ENCODE measurements around the gene TRIM67. TPM values are rescaled to one million over a fixed set of nuclear protein-coding genes. Genes with fewer than 3 reads are reported as not detected.
A peak's percentile ranks its signal among the peaks of the same experiment; 100 is the strongest.

The TRIM67 gene
- total and polyA plus RNA-seq, 2 of the 4 experiments (the other 2 are of a cell fraction), result not detected

- H3K4me1 ChIP-seq (ENCODE audit: control insufficient read depth, insufficient read depth, low read length), result no peaks in the 10 kb centered on the region
- peak; percentile 78 for DNase-seq
- WGBS, 2 experiments (ENCODE audit: extremely low coverage in 2 of 2, insufficient read length in 1 of 2), result 1% methylated on average over 20 of the region's 51 CpGs; no CpG with 5 or more reads in 1 of the 2 experiments
- intact Hi-C loops (cut with micrococcal nuclease), result loop anchor here (1.0 to 5.0 kb wide), 3 partner anchors 94 to 363 kb away; partner anchors contain the start of gene EGLN1
- H2BK5ac ChIP-seq (ENCODE audit: low read depth, low read length, poor library complexity, severe bottlenecking), result peak within 1 kb of the TSS; percentile 81
- peak within 1 kb of the TSS; percentile 71 for H3K4me3 ChIP-seq (ENCODE audit: insufficient read depth, low read depth, low read length)
- peak within 1 kb of the TSS; percentile 92 for H3K9ac ChIP-seq (ENCODE audit: low read depth, low read length)
- H3K18ac ChIP-seq (ENCODE audit: low read depth, low read length), result peak within 1 kb of the TSS; percentile 40
- dilution Hi-C loops (cut with HindIII; ENCODE audit: low sequenced_read_pairs, unreplicated experiment), result no loop called here
- TF ChIP-seq MAFK (IDR thresholded peaks at IDR 0.05; ENCODE audit: low read depth, low read length) (no peak), MXI1 (IDR thresholded peaks at IDR 0.05; ENCODE audit: borderline replicate concordance, low read depth, low read length) (peak; percentile 81; the same call in 1 of the 2 replicates), CEBPB (IDR thresholded peaks at IDR 0.05; ENCODE audit: low read depth, low read length) (no peak), NFE2L2 (IDR thresholded peaks at IDR 0.05; ENCODE audit: low read depth, low read length) (no peak), BHLHE40 (IDR thresholded peaks at IDR 0.05; ENCODE audit: low read depth, low read length) (peak; percentile 21; the same call in 1 of the 2 replicates), RCOR1 (IDR thresholded peaks at IDR 0.05; ENCODE audit: insufficient replicate concordance, low read length) (no peak), POLR2A (IDR thresholded peaks at IDR 0.05; ENCODE audit: low read depth, low read length) (peak; percentile 78; the same call in 1 of the 2 replicates), RFX5 (IDR thresholded peaks at IDR 0.05; ENCODE audit: low read depth, low read length) (no peak), MAZ (IDR thresholded peaks at IDR 0.05; ENCODE audit: borderline replicate concordance, low read depth, low read length) (peak; percentile 58; the same call in 1 of the 2 replicates)
- H4K8ac ChIP-seq (ENCODE audit: low read depth in 2 of 2, low read length in 2 of 2), result peak within 1 kb of the TSS; percentile 92 to 94
- H3K36me3 ChIP-seq (ENCODE audit: control insufficient read depth, insufficient read depth, low read length), result peaks cover 8% of the 10 kb centered on the region; the same call in 1 of the 2 replicates
- POLR2A ChIA-PET (ENCODE audit: unreplicated experiment), result no interaction called here
- H4K5ac ChIP-seq (ENCODE audit: low read depth, low read length), result peak within 1 kb of the TSS; percentile 79
- H3K56ac ChIP-seq (ENCODE audit: extremely low read depth, insufficient read depth, low read length), result peak within 1 kb of the TSS; percentile 89
- no peaks in the 10 kb centered on the region for H4K20me1 ChIP-seq (ENCODE audit: insufficient read depth, low read length)
- H2AK5ac ChIP-seq (ENCODE audit: low read depth, low read length), result peak within 1 kb of the TSS; percentile 84
- peak within 1 kb of the TSS; percentile 54 for H2BK120ac ChIP-seq (ENCODE audit: low read depth, low read length)
- H3K4ac ChIP-seq (ENCODE audit: low read depth, low read length), result peak within 1 kb of the TSS; percentile 94
- H3K9me3 ChIP-seq (ENCODE audit: control insufficient read depth, insufficient read depth, low read length), result no peaks in the 10 kb centered on the region
- peak within 1 kb of the TSS; percentile 99 for H3K23ac ChIP-seq (ENCODE audit: low read depth, low read length)
- H3K27ac ChIP-seq (ENCODE audit: insufficient read depth, low read length), result peak within 1 kb of the TSS; percentile 84
- peak within 1 kb of the TSS; percentile 95 for H4K91ac ChIP-seq (ENCODE audit: insufficient read depth, low read depth, low read length)
- H3K79me1 ChIP-seq (ENCODE audit: low read depth in 1 of 2, low read length in 2 of 2), result peaks cover 31 to 48% of the 10 kb centered on the region in 2 experiments
- H2AK9ac ChIP-seq (replicated peaks; ENCODE audit: low read depth, low read length, poor library complexity), result peak within 1 kb of the TSS; percentile 91
- peak within 1 kb of the TSS; percentile 74; the same call in 1 of the 3 replicates for H2BK15ac ChIP-seq (ENCODE audit: low read depth, low read length)
- peak; percentile 98 for ATAC-seq (ENCODE audit: low read depth)
- no peak within 1 kb of the TSS for H2BK20ac ChIP-seq (ENCODE audit: low read depth, low read length)
- H3K4me2 ChIP-seq (ENCODE audit: low read depth, low read length), result peak within 1 kb of the TSS; percentile 85
- in situ Hi-C loops (cut with MboI; ENCODE audit: low sequenced_read_pairs), result no loop called here
- no TSS peak for BruUV-seq (replicated peaks)
- H3K14ac ChIP-seq (replicated peaks; ENCODE audit: low read depth, low read length), result peak within 1 kb of the TSS; percentile 100
- peak within 1 kb of the TSS; percentile 99 for H2AFZ ChIP-seq (replicated peaks; ENCODE audit: low read length, poor library complexity)
- peaks cover 5% of the 10 kb centered on the region; the same call in 1 of the 2 replicates for H3K9me1 ChIP-seq (ENCODE audit: insufficient read depth, low read length)
- H3K27me3 ChIP-seq (ENCODE audit: control insufficient read depth, insufficient read depth, low read length), result no peaks in the 10 kb centered on the region
- CTCF ChIA-PET, result interaction anchor here (0.6 to 1.1 kb wide), 3 partner anchors 304 to 539 kb away, joined by 3 read pairs; no protein-coding TSS in a partner anchor
These were observed 79.3 kb downstream of the TRIM67 start, which contains the start of gene GNPAT for GRCh38 chr1:231240883-231241735. Gene GNPAT, plus strand, starts transcription at chr1:231241212. Its CDS starts 167 bp downstream, at chr1:231241379.

Measured in IMR-90 (cell line).